Neural progenitor cell (in vitro differentiated cells): ENCODE data around the gene WDR20. TPM values are rescaled to one million over a fixed set of nuclear protein-coding genes. Genes with fewer than 3 reads are reported as not detected.

Experiments used
- DNase-seq: peaks from one replicate; pipeline ENCODE4 v3.0.0-alpha.2; 2016; ENCODE audit warnings: low spot score
- H2AFZ ChIP-seq: fragments of 200-600 bp; sonication (generic); replicated peaks from 2 replicates; pipeline ENCODE4 v1.6.1; 2016; ENCODE audit warnings: antibody characterized with exemption
- H3F3A ChIP-seq: fragments of 200-600 bp; sonication (generic); 2 replicates; pipeline ENCODE4 v1.6.1; 2016; ENCODE audit warnings: antibody characterized with exemption, low read depth
- H3K27ac ChIP-seq: fragments of 200-600 bp; sonication (generic); 2 replicates; pipeline ENCODE4 v1.5.1; 2016; ENCODE audit warnings: mild to moderate bottlenecking
- H3K27me3 ChIP-seq: fragments of 200-600 bp; sonication (generic); 2 replicates; pipeline ENCODE4 v1.6.1; 2016; ENCODE audit warnings: mild to moderate bottlenecking, moderate library complexity
- H3K36me3 ChIP-seq: fragments of 200-600 bp; sonication (generic); 2 replicates; pipeline ENCODE4 v1.5.1; 2016
- H3K4me1 ChIP-seq: fragments of 200-600 bp; sonication (generic); 2 replicates; pipeline ENCODE4 v1.6.1; 2016; ENCODE audit warnings: mixed run types
- H3K4me2 ChIP-seq: fragments of 200-600 bp; sonication (generic); 2 replicates; pipeline ENCODE4 v1.6.1; 2016
- H3K4me3 ChIP-seq: fragments of 200-600 bp; sonication (generic); 2 replicates; pipeline ENCODE4 v1.5.1; 2016
- H3K79me2 ChIP-seq: fragments of 200-600 bp; sonication (generic); 2 replicates; pipeline ENCODE4 v1.6.1; 2016; ENCODE audit warnings: low read depth
- H3K9ac ChIP-seq: fragments of 200-600 bp; sonication (generic); 2 replicates; pipeline ENCODE4 v1.6.1; 2016
- H3K9me3 ChIP-seq: fragments of 200-600 bp; sonication (generic); 2 replicates; pipeline ENCODE4 v1.5.1; 2016; ENCODE audit warnings: low read depth
- H4K20me1 ChIP-seq: fragments of 200-600 bp; sonication (generic); 2 replicates; pipeline ENCODE4 v1.6.1; 2016; ENCODE audit warnings: low read depth
- H3K27ac Mint-ChIP-seq: 3 replicates; pipeline ENCODE4 v1.8.0; 2021; ENCODE audit warnings: mixed read lengths
- H3K27me3 Mint-ChIP-seq: 2 replicates; pipeline ENCODE4 v1.8.0; 2022; ENCODE audit warnings: low read depth, mild to moderate bottlenecking, inconsistent platforms, moderate library complexity, mixed read lengths; ENCODE audit not compliant: insufficient read depth
- H3K36me3 Mint-ChIP-seq: 3 replicates; pipeline ENCODE4 v1.8.0; 2021; ENCODE audit warnings: mixed read lengths
- H3K4me1 Mint-ChIP-seq: 3 replicates; pipeline ENCODE4 v1.8.0; 2021; ENCODE audit warnings: mixed read lengths
- H3K4me3 Mint-ChIP-seq: 3 replicates; pipeline ENCODE4 v1.8.0; 2021; ENCODE audit warnings: mild to moderate bottlenecking, moderate library complexity, mixed read lengths
- H3K9me3 Mint-ChIP-seq: 3 replicates; pipeline ENCODE4 v1.8.0; 2020; ENCODE audit warnings: mixed read lengths
- EZH2 ChIP-seq: fragments of 200-600 bp; sonication (generic); IDR thresholded peaks from 2 replicates; pipeline ENCODE4 v1.6.1; 2017; ENCODE audit warnings: antibody characterized with exemption, mild to moderate bottlenecking, moderate library complexity
- EZH2phosphoT487 ChIP-seq: fragments of 200-600 bp; sonication (generic); IDR thresholded peaks from 2 replicates; pipeline ENCODE4 v1.6.1; 2017; ENCODE audit warnings: antibody characterized with exemption
- total RNA-seq: library from RNA; depleted of rRNA; stranded (reverse); fragments of >200 nt; gene quantifications from 2 replicates; pipeline ENCODE4 v1.2.3, GENCODE V29; 2015; ENCODE audit warnings: low replicate concordance
- TF ChIP-seq, protein P1 (sequence below): fragments of 200-600 bp; sonication (generic); IDR thresholded peaks from 2 replicates; pipeline ENCODE4 v1.5.1; 2017; ENCODE audit warnings: antibody characterized with exemption, mild to moderate bottlenecking

The WDR20 gene
- total RNA-seq, 1 donor from 2014 or later = 22.4 TPM

DNA sequence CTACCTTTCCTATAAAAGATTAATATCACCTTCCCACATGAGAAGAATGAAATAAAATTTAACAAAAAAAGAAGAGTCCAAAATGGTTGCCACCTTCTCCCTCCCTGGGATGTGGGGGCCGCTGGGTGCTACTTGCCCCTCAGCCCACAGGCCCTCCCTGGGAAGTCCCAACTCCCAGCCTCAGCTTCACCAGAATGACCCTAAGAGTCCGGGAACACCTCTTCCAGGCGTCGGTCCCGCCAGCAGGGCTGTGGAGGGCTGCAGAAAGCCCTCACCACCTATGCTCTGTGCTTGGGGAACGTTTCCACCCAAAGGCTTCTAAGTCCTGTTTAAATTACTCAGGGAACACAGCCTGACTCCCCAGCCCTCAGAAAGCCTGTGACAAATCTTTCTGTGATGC lies 93.4 kb downstream of the WDR20 start:
- Histone ChIP-seq H4K20me1 (no peaks in the 10 kb centered on the region), H3K4me3 (no peak overlapping the region), H3F3A (peaks cover 7% of the 10 kb centered on the region), H3K27ac (no peak overlapping the region), H3K27me3 (no peaks in the 10 kb centered on the region), H3K9ac (no peak overlapping the region), H3K4me1 (peaks cover 11% of the 10 kb centered on the region), H2AFZ (no peak overlapping the region), H3K79me2 (no peaks in the 10 kb centered on the region), H3K4me2 (no peak overlapping the region), H3K9me3 (no peaks in the 10 kb centered on the region), H3K36me3 (no peaks in the 10 kb centered on the region)
- Mint-ChIP-seq H3K9me3 (no peaks in the 10 kb centered on the region), H3K27ac (no peak overlapping the region), H3K4me3 (no peak overlapping the region), H3K36me3 (peaks cover 6% of the 10 kb centered on the region), H3K4me1 (no peaks in the 10 kb centered on the region), H3K27me3 (peaks cover 2% of the 10 kb centered on the region)
- TF ChIP-seq EZH2phosphoT487 (no peak), EZH2 (no peak)
- TF ChIP-seq, protein P1, sequence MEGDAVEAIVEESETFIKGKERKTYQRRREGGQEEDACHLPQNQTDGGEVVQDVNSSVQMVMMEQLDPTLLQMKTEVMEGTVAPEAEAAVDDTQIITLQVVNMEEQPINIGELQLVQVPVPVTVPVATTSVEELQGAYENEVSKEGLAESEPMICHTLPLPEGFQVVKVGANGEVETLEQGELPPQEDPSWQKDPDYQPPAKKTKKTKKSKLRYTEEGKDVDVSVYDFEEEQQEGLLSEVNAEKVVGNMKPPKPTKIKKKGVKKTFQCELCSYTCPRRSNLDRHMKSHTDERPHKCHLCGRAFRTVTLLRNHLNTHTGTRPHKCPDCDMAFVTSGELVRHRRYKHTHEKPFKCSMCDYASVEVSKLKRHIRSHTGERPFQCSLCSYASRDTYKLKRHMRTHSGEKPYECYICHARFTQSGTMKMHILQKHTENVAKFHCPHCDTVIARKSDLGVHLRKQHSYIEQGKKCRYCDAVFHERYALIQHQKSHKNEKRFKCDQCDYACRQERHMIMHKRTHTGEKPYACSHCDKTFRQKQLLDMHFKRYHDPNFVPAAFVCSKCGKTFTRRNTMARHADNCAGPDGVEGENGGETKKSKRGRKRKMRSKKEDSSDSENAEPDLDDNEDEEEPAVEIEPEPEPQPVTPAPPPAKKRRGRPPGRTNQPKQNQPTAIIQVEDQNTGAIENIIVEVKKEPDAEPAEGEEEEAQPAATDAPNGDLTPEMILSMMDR = no peak
- DNase-seq = no peak

DNA sequence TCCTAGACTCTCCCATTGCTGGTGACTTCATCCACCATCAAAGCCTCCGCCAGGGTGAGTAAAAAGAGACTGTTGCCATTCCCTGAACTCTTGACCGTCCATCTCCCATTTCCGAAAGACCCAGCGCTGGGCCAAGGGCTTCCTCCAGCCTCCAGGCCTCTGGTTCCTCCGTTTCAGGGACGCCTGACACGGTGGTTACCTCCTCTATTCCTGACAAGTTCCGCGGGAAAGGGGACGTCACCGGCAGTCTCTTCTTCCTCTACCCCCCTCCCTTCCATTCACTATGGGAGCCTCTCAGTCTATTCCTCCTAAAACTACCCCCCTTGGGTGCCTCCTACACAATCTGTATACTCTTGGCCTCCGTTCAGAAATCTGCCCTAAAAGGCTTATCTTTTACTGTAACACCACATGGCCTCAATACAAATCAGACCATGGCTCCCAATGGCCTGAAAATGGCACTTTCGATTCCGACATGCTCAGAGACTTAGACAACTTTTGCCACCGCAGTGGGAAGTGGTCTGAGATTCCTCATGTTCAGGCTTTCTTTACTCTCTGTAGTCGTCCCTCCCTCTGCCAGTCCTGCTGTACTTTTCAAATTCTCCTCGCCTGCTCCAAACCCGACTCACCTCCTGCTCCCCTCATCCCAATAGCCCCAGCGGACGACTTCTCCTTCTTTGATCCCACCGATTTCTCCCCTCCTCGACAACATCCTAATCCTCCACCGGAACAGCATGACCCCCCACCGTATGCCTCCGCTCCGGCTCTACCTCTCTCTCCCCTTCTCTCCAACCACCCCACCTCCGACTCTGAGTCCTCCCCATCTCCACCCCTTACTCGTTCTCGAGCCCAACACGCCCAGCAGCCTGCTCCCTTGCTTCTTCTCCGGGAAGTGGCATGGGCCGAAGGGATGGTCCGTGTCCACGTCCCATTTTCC lies 94.9 kb downstream of the WDR20 start:
- Mint-ChIP-seq H3K9me3 (no peaks in the 10 kb centered on the region), H3K4me1 (no peaks in the 10 kb centered on the region), H3K36me3 (peaks cover 3% of the 10 kb centered on the region), H3K27ac (no peak overlapping the region), H3K27me3 (peaks cover 2% of the 10 kb centered on the region), H3K4me3 (no peak overlapping the region)
- DNase-seq = no peak
- Histone ChIP-seq H3K27ac (no peak overlapping the region), H2AFZ (peak overlapping the region; percentile 4), H3K4me2 (no peak overlapping the region), H3K9me3 (no peaks in the 10 kb centered on the region), H3K36me3 (no peaks in the 10 kb centered on the region), H3K27me3 (no peaks in the 10 kb centered on the region), H3K79me2 (no peaks in the 10 kb centered on the region), H4K20me1 (no peaks in the 10 kb centered on the region), H3K9ac (no peak overlapping the region), H3K4me3 (no peak overlapping the region), H3F3A (peaks cover 7% of the 10 kb centered on the region), H3K4me1 (peaks cover 11% of the 10 kb centered on the region)
- TF ChIP-seq, protein P1 = no peak
- TF ChIP-seq EZH2 (no peak), EZH2phosphoT487 (no peak)

DNA sequence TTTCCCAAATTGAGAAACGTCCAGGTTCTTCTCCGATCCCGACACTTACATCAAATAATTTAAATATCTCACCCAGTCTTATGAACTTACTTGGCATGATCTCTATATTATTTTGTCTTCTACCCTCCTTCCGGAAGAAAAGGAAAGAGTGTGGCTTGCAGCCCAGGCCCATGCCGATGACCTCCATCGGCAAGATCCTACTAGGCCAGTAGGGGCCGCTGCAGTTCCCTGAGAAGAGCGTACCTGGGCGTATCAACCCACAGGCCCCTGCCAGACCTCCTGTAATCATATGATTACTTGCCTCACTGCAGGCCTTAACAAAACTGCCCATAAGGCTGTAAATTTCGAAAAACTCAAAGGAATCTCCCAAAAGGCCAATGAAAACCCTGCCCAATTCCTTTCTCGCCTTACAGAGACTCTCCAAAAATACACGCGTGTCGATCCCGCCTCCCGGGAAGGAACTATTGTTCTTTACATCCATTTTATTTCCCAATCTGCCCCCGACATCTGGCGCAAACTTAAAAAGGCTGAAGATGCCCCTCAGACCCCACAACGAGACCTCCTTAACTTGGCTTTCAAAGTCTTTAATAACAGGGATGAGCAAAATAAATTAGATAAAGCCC lies 95.7 kb downstream of the WDR20 start:
- Mint-ChIP-seq H3K4me1 (no peaks in the 10 kb centered on the region), H3K27ac (no peak overlapping the region), H3K36me3 (peaks cover 4% of the 10 kb centered on the region), H3K27me3 (peaks cover 2% of the 10 kb centered on the region), H3K4me3 (no peak overlapping the region), H3K9me3 (no peaks in the 10 kb centered on the region)
- no peaks in the 10 kb centered on the region for H3K9me3 ChIP-seq
- TF ChIP-seq EZH2phosphoT487 = no peak
- TF ChIP-seq, protein P1 = peak; percentile 87
- no peak for TF ChIP-seq EZH2
- H3K27ac ChIP-seq = no peak overlapping the region
- H3K27me3 ChIP-seq = no peaks in the 10 kb centered on the region
- no peaks in the 10 kb centered on the region for H3K79me2 ChIP-seq
- H3K36me3 ChIP-seq = no peaks in the 10 kb centered on the region
- no peaks in the 10 kb centered on the region for H4K20me1 ChIP-seq
- peaks cover 11% of the 10 kb centered on the region for H3K4me1 ChIP-seq
- no peak overlapping the region for H3K9ac ChIP-seq
- H3F3A ChIP-seq = peaks cover 7% of the 10 kb centered on the region
- peak; percentile 91 for DNase-seq
- H2AFZ ChIP-seq = peak overlapping the region; percentile 52
- no peak overlapping the region for H3K4me3 ChIP-seq
- no peak overlapping the region for H3K4me2 ChIP-seq
